ENCODE results near the gene PNMA6E. TPM values are rescaled to one million over a fixed set of nuclear protein-coding genes. Genes with fewer than 3 reads are reported as not detected.

PNMA6E gene
- total and polyA plus RNA-seq, 2 experiments from 2014 or later, result not detected

- peaks cover 7% of the 10 kb centered on the region; the same call in 2 of the 3 replicates for H3K4me1 Mint-ChIP-seq
- no peaks in the 10 kb centered on the region for H3K36me3 ChIP-seq (ENCODE audit: insufficient read depth)
- no peaks in the 10 kb centered on the region for H3K27me3 Mint-ChIP-seq (ENCODE audit: insufficient read depth, low read depth, poor library complexity)
- H3F3A ChIP-seq (replicated peaks; ENCODE audit: low read depth), result no peaks in the 10 kb centered on the region
- H3K4me2 ChIP-seq, result no peak overlapping the region
- no peaks in the 10 kb centered on the region for H3K36me3 Mint-ChIP-seq (ENCODE audit: low read depth)
- DNase-seq (ENCODE audit: low spot score) (no peak), ATAC-seq (no peak)
- H2AFZ ChIP-seq, result no peak overlapping the region
- no peaks in the 10 kb centered on the region for H4K20me1 ChIP-seq (replicated peaks; ENCODE audit: insufficient read depth)
- H3K27ac ChIP-seq (ENCODE audit: low read depth), result no peak overlapping the region
- H3K27me3 ChIP-seq (ENCODE audit: insufficient read depth), result no peaks in the 10 kb centered on the region
- H3K9me3 Mint-ChIP-seq, result no peaks in the 10 kb centered on the region; the same call in 2 of the 3 replicates
- no peaks in the 10 kb centered on the region for H3K4me1 ChIP-seq (ENCODE audit: insufficient read depth)
- no peak overlapping the region for H3K4me3 ChIP-seq
- no peak overlapping the region for H3K4me3 Mint-ChIP-seq
- no peaks in the 10 kb centered on the region for H3K79me2 ChIP-seq (replicated peaks; ENCODE audit: insufficient read depth)
- no peak for TF ChIP-seq ZNF331 (CRISPR knock-in tag; IDR thresholded peaks at IDR 0.05; ENCODE audit: low read depth)
- TF ChIP-seq ZNF462 (CRISPR knock-in tag; IDR thresholded peaks at IDR 0.05), result no peak
- no peak for TF ChIP-seq JUNB (IDR thresholded peaks at IDR 0.05; ENCODE audit: unreplicated experiment)
- TF ChIP-seq POLR2AphosphoS5 (IDR thresholded peaks at IDR 0.05; ENCODE audit: low read depth), result no peak
- TF ChIP-seq, protein P1, sequence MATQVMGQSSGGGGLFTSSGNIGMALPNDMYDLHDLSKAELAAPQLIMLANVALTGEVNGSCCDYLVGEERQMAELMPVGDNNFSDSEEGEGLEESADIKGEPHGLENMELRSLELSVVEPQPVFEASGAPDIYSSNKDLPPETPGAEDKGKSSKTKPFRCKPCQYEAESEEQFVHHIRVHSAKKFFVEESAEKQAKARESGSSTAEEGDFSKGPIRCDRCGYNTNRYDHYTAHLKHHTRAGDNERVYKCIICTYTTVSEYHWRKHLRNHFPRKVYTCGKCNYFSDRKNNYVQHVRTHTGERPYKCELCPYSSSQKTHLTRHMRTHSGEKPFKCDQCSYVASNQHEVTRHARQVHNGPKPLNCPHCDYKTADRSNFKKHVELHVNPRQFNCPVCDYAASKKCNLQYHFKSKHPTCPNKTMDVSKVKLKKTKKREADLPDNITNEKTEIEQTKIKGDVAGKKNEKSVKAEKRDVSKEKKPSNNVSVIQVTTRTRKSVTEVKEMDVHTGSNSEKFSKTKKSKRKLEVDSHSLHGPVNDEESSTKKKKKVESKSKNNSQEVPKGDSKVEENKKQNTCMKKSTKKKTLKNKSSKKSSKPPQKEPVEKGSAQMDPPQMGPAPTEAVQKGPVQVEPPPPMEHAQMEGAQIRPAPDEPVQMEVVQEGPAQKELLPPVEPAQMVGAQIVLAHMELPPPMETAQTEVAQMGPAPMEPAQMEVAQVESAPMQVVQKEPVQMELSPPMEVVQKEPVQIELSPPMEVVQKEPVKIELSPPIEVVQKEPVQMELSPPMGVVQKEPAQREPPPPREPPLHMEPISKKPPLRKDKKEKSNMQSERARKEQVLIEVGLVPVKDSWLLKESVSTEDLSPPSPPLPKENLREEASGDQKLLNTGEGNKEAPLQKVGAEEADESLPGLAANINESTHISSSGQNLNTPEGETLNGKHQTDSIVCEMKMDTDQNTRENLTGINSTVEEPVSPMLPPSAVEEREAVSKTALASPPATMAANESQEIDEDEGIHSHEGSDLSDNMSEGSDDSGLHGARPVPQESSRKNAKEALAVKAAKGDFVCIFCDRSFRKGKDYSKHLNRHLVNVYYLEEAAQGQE (IDR thresholded peaks at IDR 0.05; ENCODE audit: unreplicated experiment), result no peak
- TF ChIP-seq EZH2 (IDR thresholded peaks at IDR 0.05; ENCODE audit: low read depth, unreplicated experiment), result no peak
- TF ChIP-seq EZH2phosphoT487 (IDR thresholded peaks at IDR 0.05; ENCODE audit: unreplicated experiment), result no peak
- TF ChIP-seq NANOG (IDR thresholded peaks at IDR 0.05; ENCODE audit: borderline replicate concordance), result no peak
- TF ChIP-seq ZNF114 (CRISPR knock-in tag; IDR thresholded peaks at IDR 0.05), result no peak
- no peak for TF ChIP-seq CTCF (conservative IDR thresholded peaks at IDR 0.05; ENCODE audit: low read depth in 2 of 2)
- no peak for TF ChIP-seq STAT1 (IDR thresholded peaks at IDR 0.05; ENCODE audit: unreplicated experiment)
- TF ChIP-seq ETS1 (IDR thresholded peaks at IDR 0.05), result no peak
- no peak for TF ChIP-seq CREB1 (CRISPR knock-in tag; IDR thresholded peaks at IDR 0.05; ENCODE audit: low read depth)
- no peak overlapping the region for H3K27ac Mint-ChIP-seq
- no peaks in the 10 kb centered on the region for H3K9me2 ChIP-seq (ENCODE audit: insufficient read depth)
Observed at GRCh38 chrX:153394612-153395011, 6.5 kb downstream of the PNMA6E start.
